ENCODE results near the gene BORCS5.

DNA sequence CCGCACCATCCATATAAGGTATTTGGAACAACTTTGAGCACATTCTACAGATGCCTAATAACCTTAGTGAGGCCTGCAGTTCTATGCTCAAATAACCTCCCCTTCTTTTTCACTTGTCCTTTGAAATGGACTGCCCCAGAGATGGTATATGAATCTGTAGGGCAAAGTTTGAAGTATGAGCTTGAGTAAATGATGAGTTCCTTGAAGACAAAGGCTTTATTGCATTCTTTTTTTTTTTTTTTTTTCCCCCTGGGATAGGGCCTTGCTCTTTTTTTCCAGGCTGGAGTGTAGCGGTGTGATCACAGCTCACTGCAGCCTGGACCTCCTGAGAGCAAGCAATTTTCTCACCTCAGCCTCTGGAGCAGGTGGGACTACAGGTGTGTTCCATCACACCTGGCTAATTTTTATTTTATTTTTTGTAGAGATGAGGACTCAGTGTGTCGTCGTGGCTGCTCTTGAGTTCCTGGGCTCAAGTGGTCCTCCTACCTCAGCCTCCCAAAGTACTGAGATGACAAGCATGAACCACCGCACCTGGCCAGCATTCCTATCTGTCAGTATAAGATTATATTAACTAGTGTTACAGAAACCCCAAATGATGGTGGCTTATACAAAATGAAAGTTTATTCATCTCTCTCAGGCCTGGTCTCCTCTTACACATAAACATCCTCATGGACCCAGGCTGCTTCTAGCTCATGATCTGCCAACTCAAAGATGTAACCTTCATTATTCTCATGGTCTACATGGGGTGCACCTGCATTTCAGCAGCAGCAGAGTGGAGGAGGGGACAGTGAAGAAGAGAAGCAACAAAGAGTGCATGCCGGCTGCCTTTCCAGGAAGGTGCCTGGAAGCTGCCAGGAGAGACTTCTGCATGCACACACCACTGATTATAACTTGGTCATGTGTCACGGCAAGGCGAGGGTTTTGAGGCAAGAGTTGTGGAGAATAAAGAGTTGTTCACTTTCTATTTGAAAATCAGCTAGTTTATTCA is 104.4 kb downstream of the BORCS5 start:
- TF ChIP-seq, protein P1, sequence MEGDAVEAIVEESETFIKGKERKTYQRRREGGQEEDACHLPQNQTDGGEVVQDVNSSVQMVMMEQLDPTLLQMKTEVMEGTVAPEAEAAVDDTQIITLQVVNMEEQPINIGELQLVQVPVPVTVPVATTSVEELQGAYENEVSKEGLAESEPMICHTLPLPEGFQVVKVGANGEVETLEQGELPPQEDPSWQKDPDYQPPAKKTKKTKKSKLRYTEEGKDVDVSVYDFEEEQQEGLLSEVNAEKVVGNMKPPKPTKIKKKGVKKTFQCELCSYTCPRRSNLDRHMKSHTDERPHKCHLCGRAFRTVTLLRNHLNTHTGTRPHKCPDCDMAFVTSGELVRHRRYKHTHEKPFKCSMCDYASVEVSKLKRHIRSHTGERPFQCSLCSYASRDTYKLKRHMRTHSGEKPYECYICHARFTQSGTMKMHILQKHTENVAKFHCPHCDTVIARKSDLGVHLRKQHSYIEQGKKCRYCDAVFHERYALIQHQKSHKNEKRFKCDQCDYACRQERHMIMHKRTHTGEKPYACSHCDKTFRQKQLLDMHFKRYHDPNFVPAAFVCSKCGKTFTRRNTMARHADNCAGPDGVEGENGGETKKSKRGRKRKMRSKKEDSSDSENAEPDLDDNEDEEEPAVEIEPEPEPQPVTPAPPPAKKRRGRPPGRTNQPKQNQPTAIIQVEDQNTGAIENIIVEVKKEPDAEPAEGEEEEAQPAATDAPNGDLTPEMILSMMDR (conservative IDR thresholded peaks at IDR 0.05; ENCODE audit: low read depth, low read length): no peak
- TF ChIP-seq CEBPB (IDR thresholded peaks at IDR 0.05; ENCODE audit: low read depth, low read length) (no peak), POLR2A (IDR thresholded peaks at IDR 0.05; ENCODE audit: low read depth, low read length) (no peak), BHLHE40 (IDR thresholded peaks at IDR 0.05; ENCODE audit: low read depth, low read length) (no peak), RAD21 (IDR thresholded peaks at IDR 0.05; ENCODE audit: low read length) (no peak), RCOR1 (IDR thresholded peaks at IDR 0.05; ENCODE audit: insufficient replicate concordance, low read length) (no peak)

Measured in IMR-90 (cell line).